Endometrium (tissue), 2 donors: ENCODE data around the gene BNIP2.
"Not testable (repeated sequence)": the region's sequence is repeated elsewhere in the genome, so short reads cannot be mapped to it uniquely, and the experiment has no call there.

Experiments
- FAIRE-seq: peaks from 2 replicates; lab custom pipeline; 2012; peaks lifted over from hg19 to GRCh38; lab: Jason Lieb, UNC
- donor health status: control.
- donor health status: control.

BNIP2 gene

DNA sequence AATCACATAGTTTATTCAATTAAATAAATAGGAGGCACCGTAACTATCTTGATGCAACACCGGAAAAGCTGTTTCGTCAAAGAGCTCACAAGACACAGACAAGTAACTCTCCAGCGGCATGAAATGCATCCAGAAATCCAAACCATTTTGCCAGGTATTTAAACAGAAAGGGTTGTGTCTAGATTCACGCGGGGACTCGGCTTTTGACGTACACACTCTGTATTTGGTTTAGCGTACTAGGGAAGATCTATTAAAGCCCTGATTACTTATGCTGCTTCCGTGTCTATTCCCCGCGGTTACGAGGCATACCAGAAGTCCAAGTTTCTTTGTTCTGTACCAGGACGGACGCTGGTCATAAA, 718 bp downstream of the BNIP2 start:
- no peak for FAIRE-seq

- no peak for FAIRE-seq
These were observed 1.3 kb downstream of the BNIP2 start for GRCh38 chr15:59687836-59688235.

- no peak for FAIRE-seq
These were observed 2.7 kb downstream of the BNIP2 start for GRCh38 chr15:59686389-59686788.

GRCh38 chr15:59685737-59686297, 3.3 kb downstream of the BNIP2 start:
- FAIRE-seq, result no peak

- no peak for FAIRE-seq
These were observed 8.2 kb downstream of the BNIP2 start for GRCh38 chr15:59680870-59681269.

DNA sequence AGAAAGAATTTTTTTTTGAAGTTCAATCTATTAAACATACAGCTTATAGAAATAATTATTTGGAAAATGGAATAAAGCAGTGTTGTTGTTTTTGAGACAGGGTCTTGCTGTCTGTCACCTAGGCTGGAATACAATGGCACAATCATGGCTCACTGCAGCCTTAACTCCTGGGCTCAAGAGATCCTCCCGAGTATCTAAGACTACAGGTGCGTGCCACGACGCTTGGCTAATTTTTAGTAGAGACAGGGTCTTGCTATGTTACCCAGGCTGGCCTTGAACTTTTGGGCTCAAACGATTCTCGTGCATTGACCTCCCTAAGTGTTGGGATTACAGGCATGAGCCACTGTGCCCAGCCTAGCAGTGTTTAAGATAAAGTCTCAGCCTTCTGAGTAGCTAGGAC, 8.8 kb downstream of the BNIP2 start:
- no peak for FAIRE-seq

DNA sequence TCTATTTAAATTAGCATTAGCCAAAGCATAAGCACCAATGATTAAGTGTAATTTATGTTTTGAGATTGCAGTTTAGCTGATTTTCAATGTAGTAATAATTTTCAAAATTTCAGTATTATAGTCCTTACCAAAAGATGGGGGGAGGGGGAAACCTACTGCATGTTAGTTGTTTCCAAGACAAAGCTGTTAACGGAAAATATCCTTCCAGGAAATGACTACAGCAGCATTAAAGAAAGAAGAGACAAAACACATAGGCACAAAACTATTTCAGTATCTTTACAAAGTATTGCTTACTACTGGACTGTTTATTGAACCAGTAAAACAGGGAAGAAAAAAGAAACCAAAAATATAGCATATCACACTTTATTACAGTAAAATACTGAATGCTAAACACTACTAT, 10.5 kb downstream of the BNIP2 start:
- no peak for FAIRE-seq

DNA sequence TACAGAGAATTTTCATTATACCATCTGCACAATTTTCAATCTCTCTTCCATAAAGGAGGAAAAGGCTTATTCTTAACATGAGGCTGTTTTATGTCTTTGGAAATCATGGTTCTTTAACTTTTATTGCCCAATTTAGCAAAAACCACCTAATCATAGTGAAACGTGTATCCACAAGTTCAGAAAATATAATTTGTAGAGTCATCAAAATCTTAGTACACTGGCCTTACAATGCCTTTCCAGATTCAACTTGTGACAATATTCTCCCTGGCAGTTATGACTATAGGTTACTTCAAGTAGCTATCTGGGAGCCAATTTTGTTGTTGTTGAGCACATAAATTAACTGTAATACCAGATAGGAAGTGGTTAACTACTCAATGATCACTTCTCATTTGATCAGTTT, 10.9 kb downstream of the BNIP2 start:
- no peak for FAIRE-seq

GRCh38 chr15:59676565-59676964, 12.6 kb downstream of the BNIP2 start:
- no peak for FAIRE-seq

DNA sequence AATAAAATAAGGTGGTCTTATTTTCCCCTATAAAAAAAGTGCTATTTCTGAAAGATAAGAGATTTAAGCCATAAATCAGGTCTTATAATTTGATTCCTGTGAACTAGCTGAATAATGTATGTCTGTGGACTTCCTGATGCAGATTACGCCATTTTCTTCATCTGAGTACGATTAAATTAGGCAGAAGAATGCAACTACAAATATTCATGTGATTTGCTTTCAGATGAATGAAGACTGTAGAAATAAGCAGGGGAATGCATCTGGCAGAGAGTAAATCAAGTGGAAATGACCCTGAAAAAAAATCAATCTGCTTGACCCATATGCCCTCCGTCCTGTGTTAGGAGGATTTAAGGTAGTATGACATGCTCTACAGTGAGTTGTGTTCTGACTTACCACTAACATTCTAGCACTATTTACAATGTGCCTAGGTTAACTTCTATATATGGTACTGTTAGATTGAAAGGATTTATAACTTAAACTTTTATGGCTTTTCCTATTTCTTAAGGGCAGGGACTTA, 14.7 kb downstream of the BNIP2 start:
- FAIRE-seq, result no peak

DNA sequence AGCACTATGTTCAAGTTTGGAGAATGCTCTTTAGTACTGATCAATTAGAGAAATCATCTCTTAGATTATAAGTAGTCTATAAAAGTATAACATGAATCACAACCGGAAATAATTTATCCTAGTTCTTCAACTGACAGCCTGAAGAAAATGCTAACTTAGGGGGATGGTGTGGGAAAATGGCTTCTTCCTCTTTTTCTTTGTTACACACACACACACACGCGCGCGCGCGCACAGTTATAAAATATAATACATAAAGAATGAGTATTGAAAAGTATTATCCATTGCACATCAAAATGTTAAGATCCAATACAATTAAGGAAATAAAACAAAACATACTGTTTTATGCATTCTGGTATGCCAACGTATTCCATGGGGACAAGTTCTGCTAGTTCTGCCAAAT, 20.6 kb downstream of the BNIP2 start:
- no peak for FAIRE-seq

- no peak for FAIRE-seq
These were observed 26.9 kb downstream of the BNIP2 start for GRCh38 chr15:59662260-59662659.

DNA sequence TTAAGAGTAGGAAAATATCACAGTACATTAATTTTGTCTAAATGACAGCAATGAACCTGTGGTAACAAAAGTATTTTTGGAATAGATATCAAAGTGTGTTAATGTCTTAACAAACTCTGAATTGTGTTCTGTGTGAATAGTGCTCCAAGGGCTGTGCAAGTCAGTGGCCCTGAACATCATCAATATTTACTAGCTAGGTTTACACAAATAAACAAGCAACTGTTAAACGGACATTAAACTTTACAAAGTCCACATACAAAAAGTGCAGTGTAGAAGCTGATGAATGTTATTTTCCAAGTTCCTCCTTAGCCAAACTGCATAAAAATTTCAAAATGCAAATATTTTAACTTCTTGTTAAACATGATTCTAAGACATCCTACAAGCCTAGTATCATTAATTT, 29.8 kb downstream of the BNIP2 start:
- no peak for FAIRE-seq

- FAIRE-seq, result no peak
These were observed 31.4 kb downstream of the BNIP2 start for GRCh38 chr15:59657635-59658125.

GRCh38 chr15:59656897-59657634, 32.1 kb downstream of the BNIP2 start, which contains the start of gene GTF2A2:
Gene GTF2A2, minus strand, starts transcription at chr15:59657515. Its CDS starts 5,238 bp downstream, at chr15:59652277.
- peak; percentile 97 for FAIRE-seq

GRCh38 chr15:59654046-59654445, 35.1 kb downstream of the BNIP2 start:
- FAIRE-seq, result no peak

DNA sequence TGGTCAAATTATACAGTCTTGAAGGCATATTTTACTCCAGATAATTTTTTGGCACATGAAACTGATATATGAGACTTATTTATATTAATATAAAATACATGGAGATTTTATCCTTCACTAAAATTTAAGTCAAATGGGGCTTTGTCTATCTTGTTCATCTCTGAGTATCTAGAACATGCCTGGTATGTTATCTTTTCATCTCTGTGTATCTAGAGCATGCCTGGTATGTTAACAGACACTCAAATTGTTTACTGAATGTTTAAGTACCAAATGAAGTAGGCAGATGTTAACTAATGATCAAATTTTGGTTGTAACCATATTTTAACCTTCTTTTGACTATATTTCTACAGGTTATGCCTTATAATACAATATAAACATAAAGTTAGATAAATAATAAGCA, 39.5 kb downstream of the BNIP2 start:
- no peak for FAIRE-seq

GRCh38 chr15:59647085-59647484, 42.0 kb downstream of the BNIP2 start:
- FAIRE-seq, result no peak

GRCh38 chr15:59646277-59646676, 42.8 kb downstream of the BNIP2 start:
- FAIRE-seq, result no peak

DNA sequence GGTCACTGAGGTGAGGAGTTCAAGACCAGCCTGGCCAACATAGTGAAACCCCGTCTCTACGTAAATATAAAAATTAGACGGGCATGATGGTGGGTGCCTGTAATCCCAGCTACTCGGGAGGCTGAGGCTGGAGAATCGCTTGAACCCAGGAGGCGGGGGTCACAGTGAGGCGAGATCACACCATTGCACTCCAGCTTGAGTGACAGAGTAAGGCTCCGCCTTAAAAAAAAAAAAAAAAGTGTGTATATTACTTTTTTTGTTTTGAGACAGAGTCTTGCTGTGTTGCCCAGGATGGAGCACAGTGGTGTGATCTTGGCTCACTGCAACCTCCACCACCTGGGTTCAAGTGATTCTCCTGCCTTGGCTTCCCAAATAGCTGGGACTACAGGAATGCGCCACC, 43.3 kb downstream of the BNIP2 start:
- not testable (repeated sequence) for FAIRE-seq

DNA sequence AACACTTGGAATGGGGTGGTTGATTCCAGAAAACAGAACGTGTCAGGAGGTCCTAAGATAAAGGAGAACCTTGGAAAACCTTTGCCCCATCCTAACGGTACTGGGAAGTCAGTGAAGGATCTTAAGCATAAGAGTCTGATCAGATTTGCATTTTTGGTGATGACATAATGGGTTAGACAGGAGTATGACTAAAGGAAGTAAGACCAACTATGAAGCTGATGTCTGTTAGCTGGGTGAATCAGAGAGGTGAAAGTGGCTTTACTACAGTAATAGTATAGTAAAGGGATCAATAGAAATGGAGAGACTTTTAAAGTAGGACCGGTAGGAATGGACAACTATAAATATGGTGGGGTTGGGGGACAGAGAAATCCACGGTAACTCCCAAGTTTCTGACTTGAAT, 44.4 kb downstream of the BNIP2 start:
- no peak for FAIRE-seq

DNA sequence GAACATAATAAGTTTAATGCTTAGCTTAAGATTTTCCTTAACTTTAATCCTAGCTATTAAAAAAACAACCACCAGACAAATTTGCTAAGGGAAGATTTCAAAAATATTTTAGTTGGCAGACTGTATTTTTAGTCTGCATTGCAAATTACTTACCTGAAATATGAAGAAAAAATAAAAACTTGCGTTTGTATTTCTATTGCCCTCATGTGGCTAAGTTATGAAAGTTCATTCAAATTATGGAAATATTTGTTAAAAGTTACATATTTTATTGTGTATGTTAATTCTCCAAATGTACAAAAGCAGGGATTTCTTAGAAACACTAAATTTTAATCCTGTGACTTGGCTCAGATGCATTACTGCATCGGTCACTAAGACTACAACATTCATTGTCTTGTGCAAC, 46.8 kb downstream of the BNIP2 start:
- FAIRE-seq, result no peak

GRCh38 chr15:59637507-59637906, 51.6 kb downstream of the BNIP2 start:
- FAIRE-seq, result not testable (repeated sequence)

DNA sequence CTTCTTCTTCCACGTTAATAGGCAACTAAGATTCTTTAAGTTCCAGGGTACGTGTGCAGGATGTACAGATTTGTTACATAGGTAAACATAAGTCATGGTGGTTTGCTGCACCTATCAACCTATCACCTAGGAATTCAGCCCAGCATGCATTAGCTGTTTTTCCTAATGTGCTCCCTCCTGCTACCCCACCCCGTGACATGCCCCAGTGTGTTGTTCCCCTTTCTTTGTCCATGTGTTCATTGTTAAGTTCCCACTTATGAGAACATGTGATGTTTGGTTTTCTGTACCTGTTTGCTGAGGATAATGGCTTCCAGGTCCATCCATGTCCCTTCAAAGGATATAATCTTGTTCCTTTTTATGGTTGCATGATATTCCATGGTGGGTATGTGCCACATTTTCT, 52.9 kb downstream of the BNIP2 start:
- FAIRE-seq, result no peak
